HepG2 (cell line): Measurements from ENCODE around the gene MYO19. TPM values are rescaled to one million over a fixed set of nuclear protein-coding genes. Genes with fewer than 3 reads are reported as not detected.

ENCODE experiments used
- ATAC-seq: fragments of 200-7000 bp; cut with Tn5 transposase; 3 replicates; pipeline ENCODE4 v1.9.1; 2020; ENCODE audit warnings: mild to moderate bottlenecking, moderate library complexity
- BruUV-seq: library from RNA; stranded (reverse); fragments of 400-500 nt; replicated peaks from 2 replicates; lab custom pipeline; 2021; lab: Mats Ljungman, UMichigan
- CTCF ChIA-PET: fragments of 300-600 bp; formaldehyde crosslinking; extraction: SDS; loops from one replicate; lab custom pipeline; 2021; ENCODE audit warnings: low total read pairs, inconsistent platforms, low intra/inter-chr PET ratio; lab: Yijun Ruan, JAX
- POLR2A ChIA-PET: fragments of 350-600 bp; sonication (Branson Sonifier 250); formaldehyde crosslinking; loops from one replicate; lab custom pipeline; 2020; ENCODE audit warnings: antibody characterized with exemption, inconsistent platforms; lab: Yijun Ruan, JAX
- DNase-seq: peaks from one replicate; pipeline ENCODE4 v3.0.0-alpha.2; 2015; ENCODE audit warnings: low spot score
- FAIRE-seq: peaks from 3 replicates; lab custom pipeline; 2011; peaks lifted over from hg19 to GRCh38; lab: Jason Lieb, UNC
- H2AFZ ChIP-seq: one replicate; pipeline ENCODE4 v1.6.1; 2011; ENCODE audit warnings: low read length, inconsistent platforms
- H3K27ac ChIP-seq: fragments of 300-600 bp; 3 replicates; pipeline ENCODE4 v1.8.0; 2011; ENCODE audit warnings: mixed run types, mild to moderate bottlenecking, mixed read lengths, low read length, inconsistent platforms; ENCODE audit not compliant: insufficient read depth; ENCODE audit errors: extremely low read length
- H3K27me3 ChIP-seq, 2 experiments: fragments of 200-600 bp in 1 of 2; 2 replicates in 1 of 2; 3 replicates in 1 of 2; pipeline versions ENCODE4 v1.6.0 to v1.8.0; 2011; ENCODE audit warnings: low read length in 2 of 2, mild to moderate bottlenecking in 2 of 2, moderate library complexity in 2 of 2, inconsistent platforms in 1 of 2; ENCODE audit not compliant: insufficient read depth in 2 of 2, control insufficient read depth in 1 of 2
- H3K36me3 ChIP-seq, 2 experiments: fragments of 200-600 bp in 1 of 2; replicated peaks in 1 of 2; 2 replicates in 1 of 2; 3 replicates in 1 of 2; pipeline versions ENCODE4 v1.5.1 to v1.8.0; 2011; ENCODE audit warnings: low read length in 2 of 2, inconsistent platforms in 1 of 2; ENCODE audit not compliant: insufficient read depth in 2 of 2, control insufficient read depth in 1 of 2
- H3K4me1 ChIP-seq: 2 replicates; pipeline ENCODE4 v1.5.1; 2012; ENCODE audit warnings: low read length, inconsistent platforms; ENCODE audit not compliant: insufficient read depth
- H3K4me2 ChIP-seq: 2 replicates; pipeline ENCODE4 v1.6.0; 2011; ENCODE audit warnings: low read depth, low read length, inconsistent platforms
- H3K4me3 ChIP-seq, 3 experiments: fragments of 200-600 bp in 1 of 3; sonication (generic), shearing (Covaris generic) in 1 of 3; replicated peaks in 1 of 3; 2 replicates each; pipeline ENCODE4 v1.5.1; 2011 to 2016; ENCODE audit warnings: low read length in 3 of 3, inconsistent platforms in 2 of 3, low read depth in 2 of 3, mild to moderate bottlenecking in 2 of 3, control low read depth in 1 of 3, mixed read lengths in 1 of 3; ENCODE audit not compliant: insufficient read depth in 1 of 3
- H3K79me2 ChIP-seq: one replicate; pipeline ENCODE4 v1.6.1; 2011; ENCODE audit warnings: low read length, inconsistent platforms; ENCODE audit not compliant: insufficient read depth
- H3K9ac ChIP-seq: 2 replicates; pipeline ENCODE4 v1.6.0; 2011; ENCODE audit warnings: mild to moderate bottlenecking, low read depth, low read length, inconsistent platforms; ENCODE audit not compliant: insufficient read depth
- H3K9me3 ChIP-seq: 2 replicates; pipeline ENCODE4 v1.5.1; 2012; ENCODE audit warnings: mild to moderate bottlenecking, low read length
- H4K20me1 ChIP-seq: 2 replicates; pipeline ENCODE4 v1.6.0; 2011; ENCODE audit warnings: inconsistent platforms, mild to moderate bottlenecking, low read length, moderate library complexity; ENCODE audit not compliant: insufficient read depth
- ATF2 ChIP-seq: sonication (generic); formaldehyde crosslinking; IDR thresholded peaks from 2 replicates; pipeline ENCODE4 v1.4.0; 2020; ENCODE audit warnings: missing genetic modification reagents
- CCAR2 ChIP-seq: fragments of 200-400 bp; formaldehyde crosslinking; optimal IDR thresholded peaks from 2 replicates; pipeline ENCODE3; 2018; ENCODE audit warnings: low read depth, mild to moderate bottlenecking, low read length, moderate library complexity
- HNRNPH1 ChIP-seq: fragments of 200-400 bp; formaldehyde crosslinking; optimal IDR thresholded peaks from 2 replicates; pipeline ENCODE3; 2017; ENCODE audit warnings: mild to moderate bottlenecking, low read depth, low read length
- JUND ChIP-seq: sonication (generic); formaldehyde crosslinking; IDR thresholded peaks from 2 replicates; pipeline ENCODE4 v1.8.0; 2022; ENCODE audit warnings: mild to moderate bottlenecking, missing genetic modification reagents
- POLR2A ChIP-seq, 2 experiments: IDR thresholded peaks; 2 replicates each; pipeline ENCODE4 v1.6.1; 2011; ENCODE audit warnings: low read depth in 2 of 2, low read length in 2 of 2, mild to moderate bottlenecking in 1 of 2, moderate library complexity in 1 of 2; ENCODE audit not compliant: insufficient read depth in 1 of 2
- PRMT3 ChIP-seq: sonication (generic); formaldehyde crosslinking; IDR thresholded peaks from 2 replicates; pipeline ENCODE4 v1.8.1; 2022; ENCODE audit warnings: low read depth, mild to moderate bottlenecking, moderate library complexity, missing genetic modification reagents, borderline replicate concordance
- TRIM24 ChIP-seq: sonication (generic); formaldehyde crosslinking; IDR thresholded peaks from 2 replicates; pipeline ENCODE4 v1.8.0; 2022; ENCODE audit warnings: mild to moderate bottlenecking, missing genetic modification reagents
- ZBTB37 ChIP-seq: sonication (generic); formaldehyde crosslinking; IDR thresholded peaks from 2 replicates; pipeline ENCODE4 v1.4.0; 2020; ENCODE audit warnings: mild to moderate bottlenecking, missing genetic modification reagents
- ZNF230 ChIP-seq: sonication (generic); formaldehyde crosslinking; IDR thresholded peaks from 2 replicates; pipeline ENCODE4 v1.4.0; 2020; ENCODE audit warnings: mild to moderate bottlenecking, missing genetic modification reagents
- ZNF510 ChIP-seq: sonication (generic); formaldehyde crosslinking; IDR thresholded peaks from 2 replicates; pipeline ENCODE4 v1.4.0; 2020; ENCODE audit warnings: low read depth, mild to moderate bottlenecking, missing genetic modification reagents
- ZNF687 ChIP-seq: sonication (generic); formaldehyde crosslinking; IDR thresholded peaks from 2 replicates; pipeline ENCODE4 v1.5.1; 2020; ENCODE audit warnings: mild to moderate bottlenecking, missing genetic modification reagents, moderate library complexity
- ZNF775 ChIP-seq: sonication (generic); formaldehyde crosslinking; IDR thresholded peaks from 2 replicates; pipeline ENCODE4 v1.4.0; 2020; ENCODE audit warnings: missing genetic modification reagents, mild to moderate bottlenecking, moderate library complexity, borderline replicate concordance
- ZSCAN5A ChIP-seq: sonication (generic); formaldehyde crosslinking; IDR thresholded peaks from 2 replicates; pipeline ENCODE4 v1.8.0; 2022; ENCODE audit warnings: mild to moderate bottlenecking, missing genetic modification reagents, borderline replicate concordance
- WGBS: methylation state at CpG from one replicate; pipeline ENCODE4 v1.1.6; 2017; ENCODE audit warnings: low lambda C conversion rate; 5-methylcytosine and 5-hydroxymethylcytosine counted together
- in situ Hi-C: cut with HindIII; loops from 2 replicates; pipeline ENCODE4 v1.10.0; 2017; ENCODE audit warnings: low pct_unique_long_range_greater_than_20kb; ENCODE audit not compliant: extremely low pct_ligation_motif_present
- intact Hi-C: fragments of 100-400 bp; cut with micrococcal nuclease; formaldehyde crosslinking; loops from one replicate; pipeline ENCODE4 v1.10.0; 2022; ENCODE audit not compliant: unreplicated experiment
- polyA plus RNA-seq, 8 experiments: library from polyadenylated mRNA; depleted of rRNA in 3 of 8; stranded (reverse) in 7 of 8; unstranded in 1 of 8; fragments of >200 nt; fragmentation: Illumina TruSeq in 4 of 8; extraction: Trizol in 4 of 8; gene quantifications; 2 replicates each; pipeline versions ENCODE4 v1.2.1 to v1.2.3, GENCODE V29; 2011 to 2016; ENCODE audit warnings: low read depth in 4 of 8, missing spikeins in 1 of 8, mixed read lengths in 1 of 8; ENCODE audit not compliant: insufficient read depth in 1 of 8
- total RNA-seq, 5 experiments: library from RNA; depleted of rRNA; stranded (reverse); fragments of >200 nt; fragmentation: Illumina TruSeq; extraction: Trizol; gene quantifications; 2 replicates each; pipeline ENCODE4 v1.2.3, GENCODE V29; 2016; ENCODE audit warnings: low read depth in 1 of 5
- TF ChIP-seq, protein P1 (sequence below): sonication (generic); formaldehyde crosslinking; IDR thresholded peaks from 2 replicates; pipeline ENCODE4 v1.8.0; 2023; ENCODE audit warnings: mild to moderate bottlenecking, missing genetic modification reagents

MYO19 gene
- total and polyA plus RNA-seq, 2 of the 13 experiments (the other 11 are each of a cell fraction or from before 2014, with no cell fraction given), result 75.7 to 82.3 TPM

DNA sequence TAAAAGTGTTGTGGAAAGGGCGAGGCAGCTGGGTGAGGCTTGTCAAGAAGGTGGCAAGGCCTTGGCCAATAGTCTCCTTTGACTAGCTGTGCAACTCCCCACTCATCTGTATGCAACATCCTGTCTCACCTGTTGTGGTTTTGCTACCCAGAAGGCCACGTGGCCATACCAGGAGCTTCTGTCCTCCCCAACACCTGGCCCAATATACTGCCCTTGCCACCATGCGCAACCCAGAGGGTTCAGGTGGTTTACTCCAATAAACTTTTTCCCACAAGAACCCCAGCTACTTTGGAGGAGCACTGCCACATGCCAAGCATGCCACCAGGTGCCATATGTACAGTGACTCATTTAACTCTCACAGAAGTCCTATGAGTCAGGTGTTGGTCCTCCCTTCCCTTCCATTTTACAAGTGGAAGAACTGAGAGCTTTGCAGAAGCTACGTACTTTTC, 10.2 kb downstream of the MYO19 start (continued):
- TF ChIP-seq ZNF775 (CRISPR knock-in tag), result no peak
- TF ChIP-seq, protein P1, sequence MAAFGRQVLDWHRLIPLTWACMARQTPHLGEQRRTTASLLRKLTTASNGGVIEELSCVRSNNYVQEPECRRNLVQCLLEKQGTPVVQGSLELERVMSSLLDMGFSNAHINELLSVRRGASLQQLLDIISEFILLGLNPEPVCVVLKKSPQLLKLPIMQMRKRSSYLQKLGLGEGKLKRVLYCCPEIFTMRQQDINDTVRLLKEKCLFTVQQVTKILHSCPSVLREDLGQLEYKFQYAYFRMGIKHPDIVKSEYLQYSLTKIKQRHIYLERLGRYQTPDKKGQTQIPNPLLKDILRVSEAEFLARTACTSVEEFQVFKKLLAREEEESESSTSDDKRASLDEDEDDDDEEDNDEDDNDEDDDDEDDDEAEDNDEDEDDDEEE (CRISPR knock-in tag), result no peak
- no peak for TF ChIP-seq POLR2A (IDR thresholded peaks at IDR 0.05; ENCODE audit: insufficient read depth in 1 of 2, low read depth in 2 of 2, low read length in 2 of 2)

DNA sequence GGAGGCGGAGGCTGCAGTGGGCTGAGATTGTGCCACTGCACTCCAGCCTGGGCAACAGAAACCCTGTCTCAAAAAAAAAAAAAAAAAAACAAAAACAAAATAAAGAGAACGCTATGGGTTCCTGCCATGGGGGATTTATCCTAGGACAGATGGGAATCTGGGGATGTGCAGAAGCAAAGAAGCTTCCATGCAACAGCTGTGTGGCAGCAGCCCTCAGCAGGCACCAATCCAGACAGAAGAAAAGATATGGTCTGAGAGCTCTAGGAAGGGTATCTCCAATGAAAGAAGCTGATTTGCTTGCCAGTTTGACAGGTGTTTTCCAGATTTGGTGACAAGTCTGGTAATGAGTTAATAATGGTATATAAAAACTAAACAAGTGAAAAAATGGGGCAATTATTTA, 11.6 kb downstream of the MYO19 start:
- intact Hi-C loops, result no loop called here
- Histone ChIP-seq H3K4me2 (no peak overlapping the region), H3K79me2 (no peaks in the 10 kb centered on the region), H3K4me3 (no peak overlapping the region), H4K20me1 (no peaks in the 10 kb centered on the region), H3K9ac (no peak overlapping the region), H2AFZ (no peak overlapping the region), H3K27me3 (no peaks in the 10 kb centered on the region), H3K27ac (no peak overlapping the region), H3K36me3 (peaks cover 19 to 58% of the 10 kb centered on the region in 2 experiments), H3K9me3 (no peaks in the 10 kb centered on the region), H3K4me1 (no peaks in the 10 kb centered on the region)
- DNase-seq, result no peak
- in situ Hi-C loops, result no loop called here
- BruUV-seq, result no TSS peak
- ChIA-PET CTCF (no interaction called here), POLR2A (interaction anchor here (0.7 to 1.9 kb wide), 2 partner anchors 11 to 68 kb away, joined by 3 to 5 read pairs; partner anchors contain the start of genes MYO19 and PIGW)
- 96% methylated on average over 2 of the region's 2 CpGs for WGBS
- FAIRE-seq, result no peak
- no peak for ATAC-seq
- TF ChIP-seq JUND (no peak), HNRNPH1 (no peak), ZNF230 (CRISPR knock-in tag) (no peak), TRIM24 (no peak), PRMT3 (CRISPR knock-in tag) (no peak), ATF2 (CRISPR knock-in tag) (no peak), CCAR2 (no peak), ZBTB37 (no peak), ZSCAN5A (CRISPR knock-in tag) (no peak), ZNF687 (no peak), ZNF510 (CRISPR knock-in tag) (no peak)
